ENCODE results near the gene CAMSAP2.

- TF ChIP-seq POLR2A (IDR thresholded peaks at IDR 0.05), result no peak
- TF ChIP-seq CTCF (IDR thresholded peaks at IDR 0.05), result no peak
These were observed 148.3 kb downstream of the CAMSAP2 start for GRCh38 chr1:200887036-200887435.
